Smooth muscle cell (in vitro differentiated cells): Measurements from ENCODE around the gene IGF2BP3. TPM values are rescaled to one million over a fixed set of nuclear protein-coding genes. Genes with fewer than 3 reads are reported as not detected.
"Not testable (repeated sequence)": the region's sequence is repeated elsewhere in the genome, so short reads cannot be mapped to it uniquely, and the experiment has no call there.

Experiments used
- DNase-seq: peaks from one replicate; lab custom pipeline; 2025; ENCODE audit not compliant: unreplicated experiment; lab: John Stamatoyannopoulos, UW
- H2AFZ ChIP-seq: fragments of 200-600 bp; sonication (generic); 2 replicates; pipeline ENCODE4 v1.6.0; 2016; ENCODE audit warnings: antibody characterized with exemption, low read depth, mild to moderate bottlenecking
- H3F3A ChIP-seq: fragments of 200-600 bp; sonication (generic); 2 replicates; pipeline ENCODE4 v1.6.0; 2017; ENCODE audit warnings: antibody characterized with exemption, low read depth
- H3K27ac ChIP-seq: fragments of 200-600 bp; sonication (generic); 2 replicates; pipeline ENCODE4 v1.5.1; 2016; ENCODE audit warnings: low read depth, mild to moderate bottlenecking
- H3K27me3 ChIP-seq: fragments of 200-600 bp; sonication (generic); 2 replicates; pipeline ENCODE4 v1.6.1; 2016; ENCODE audit warnings: low read depth, mild to moderate bottlenecking
- H3K36me3 ChIP-seq: fragments of 200-600 bp; sonication (generic); 2 replicates; pipeline ENCODE4 v1.5.1; 2016; ENCODE audit warnings: low read depth
- H3K4me1 ChIP-seq: fragments of 200-600 bp; sonication (generic); 2 replicates; pipeline ENCODE4 v1.5.1; 2016; ENCODE audit warnings: low read depth
- H3K4me2 ChIP-seq: fragments of 200-600 bp; sonication (generic); 2 replicates; pipeline ENCODE4 v1.6.0; 2016; ENCODE audit warnings: mild to moderate bottlenecking
- H3K4me3 ChIP-seq: fragments of 200-600 bp; sonication (generic); 2 replicates; pipeline ENCODE4 v1.5.1; 2016; ENCODE audit warnings: mild to moderate bottlenecking
- H3K79me2 ChIP-seq: fragments of 200-600 bp; sonication (generic); 2 replicates; pipeline ENCODE4 v1.6.0; 2016; ENCODE audit warnings: low read depth, mild to moderate bottlenecking
- H3K9ac ChIP-seq: fragments of 200-600 bp; sonication (generic); 2 replicates; pipeline ENCODE4 v1.6.0; 2016; ENCODE audit warnings: low read depth
- H3K9me3 ChIP-seq: fragments of 200-600 bp; sonication (generic); replicated peaks from 2 replicates; pipeline ENCODE4 v1.5.1; 2016; ENCODE audit warnings: low read depth
- H4K20me1 ChIP-seq: fragments of 200-600 bp; sonication (generic); 2 replicates; pipeline ENCODE4 v1.6.0; 2016; ENCODE audit warnings: low read depth
- WGBS: methylation state at CpG from one replicate; pipeline ENCODE4 v1.1.7; 2016; ENCODE audit warnings: low lambda C conversion rate; 5-methylcytosine and 5-hydroxymethylcytosine counted together
- polyA plus RNA-seq: library from polyadenylated mRNA; unstranded; fragments of >200 nt; fragmentation: Nextera tagmentation; extraction: Ambion mirVana; gene quantifications from 2 replicates; pipeline ENCODE4 v1.2.1, GENCODE V29; 2016
- total RNA-seq: library from RNA; depleted of rRNA; stranded (reverse); fragments of >200 nt; gene quantifications from 2 replicates; pipeline ENCODE4 v1.2.3, GENCODE V29; 2014
- TF ChIP-seq, protein P1 (sequence below): fragments of 200-600 bp; sonication (generic); IDR thresholded peaks from 2 replicates; pipeline ENCODE4 v1.5.1; 2017; ENCODE audit warnings: borderline replicate concordance, mild to moderate bottlenecking, antibody characterized with exemption; ENCODE audit not compliant: insufficient read depth, poor library complexity, severe bottlenecking

Gene IGF2BP3
- total and polyA plus RNA-seq, 2 experiments from 2014 or later, result 7.9 to 35.2 TPM

DNA sequence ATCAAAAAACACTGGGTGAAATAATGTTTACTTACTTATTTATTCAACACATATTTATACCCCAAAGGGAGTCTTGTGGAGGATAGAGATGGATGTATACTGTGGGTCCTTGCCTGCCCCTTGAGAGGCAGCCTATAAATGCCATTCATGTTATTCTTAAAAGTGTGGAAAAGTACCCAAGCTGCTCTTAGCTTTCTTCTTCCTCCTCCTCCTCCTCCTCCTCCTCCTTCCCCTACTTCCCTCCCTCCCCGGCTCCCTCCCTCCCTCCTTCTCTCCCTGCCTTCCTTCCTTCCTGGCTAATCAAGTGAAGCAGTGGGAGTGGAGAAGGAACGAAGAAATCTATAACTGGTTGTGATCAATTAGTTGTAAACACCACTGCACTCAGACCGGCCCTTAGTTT lies 21.2 kb upstream of the IGF2BP3 start:
- Histone ChIP-seq H3K9ac (no peak overlapping the region), H3K4me1 (no peaks in the 10 kb centered on the region), H3K79me2 (no peaks in the 10 kb centered on the region), H2AFZ (no peak overlapping the region), H3K36me3 (no peaks in the 10 kb centered on the region), H3K9me3 (no peaks in the 10 kb centered on the region), H3K4me2 (no peak overlapping the region), H3F3A (no peaks in the 10 kb centered on the region), H3K27me3 (no peaks in the 10 kb centered on the region), H3K27ac (no peak overlapping the region), H3K4me3 (no peak overlapping the region), H4K20me1 (no peaks in the 10 kb centered on the region)
- DNase-seq, result no peak
- TF ChIP-seq, protein P1, sequence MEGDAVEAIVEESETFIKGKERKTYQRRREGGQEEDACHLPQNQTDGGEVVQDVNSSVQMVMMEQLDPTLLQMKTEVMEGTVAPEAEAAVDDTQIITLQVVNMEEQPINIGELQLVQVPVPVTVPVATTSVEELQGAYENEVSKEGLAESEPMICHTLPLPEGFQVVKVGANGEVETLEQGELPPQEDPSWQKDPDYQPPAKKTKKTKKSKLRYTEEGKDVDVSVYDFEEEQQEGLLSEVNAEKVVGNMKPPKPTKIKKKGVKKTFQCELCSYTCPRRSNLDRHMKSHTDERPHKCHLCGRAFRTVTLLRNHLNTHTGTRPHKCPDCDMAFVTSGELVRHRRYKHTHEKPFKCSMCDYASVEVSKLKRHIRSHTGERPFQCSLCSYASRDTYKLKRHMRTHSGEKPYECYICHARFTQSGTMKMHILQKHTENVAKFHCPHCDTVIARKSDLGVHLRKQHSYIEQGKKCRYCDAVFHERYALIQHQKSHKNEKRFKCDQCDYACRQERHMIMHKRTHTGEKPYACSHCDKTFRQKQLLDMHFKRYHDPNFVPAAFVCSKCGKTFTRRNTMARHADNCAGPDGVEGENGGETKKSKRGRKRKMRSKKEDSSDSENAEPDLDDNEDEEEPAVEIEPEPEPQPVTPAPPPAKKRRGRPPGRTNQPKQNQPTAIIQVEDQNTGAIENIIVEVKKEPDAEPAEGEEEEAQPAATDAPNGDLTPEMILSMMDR, result no peak
- 81% methylated on average over 2 of the region's 3 CpGs for WGBS

DNA sequence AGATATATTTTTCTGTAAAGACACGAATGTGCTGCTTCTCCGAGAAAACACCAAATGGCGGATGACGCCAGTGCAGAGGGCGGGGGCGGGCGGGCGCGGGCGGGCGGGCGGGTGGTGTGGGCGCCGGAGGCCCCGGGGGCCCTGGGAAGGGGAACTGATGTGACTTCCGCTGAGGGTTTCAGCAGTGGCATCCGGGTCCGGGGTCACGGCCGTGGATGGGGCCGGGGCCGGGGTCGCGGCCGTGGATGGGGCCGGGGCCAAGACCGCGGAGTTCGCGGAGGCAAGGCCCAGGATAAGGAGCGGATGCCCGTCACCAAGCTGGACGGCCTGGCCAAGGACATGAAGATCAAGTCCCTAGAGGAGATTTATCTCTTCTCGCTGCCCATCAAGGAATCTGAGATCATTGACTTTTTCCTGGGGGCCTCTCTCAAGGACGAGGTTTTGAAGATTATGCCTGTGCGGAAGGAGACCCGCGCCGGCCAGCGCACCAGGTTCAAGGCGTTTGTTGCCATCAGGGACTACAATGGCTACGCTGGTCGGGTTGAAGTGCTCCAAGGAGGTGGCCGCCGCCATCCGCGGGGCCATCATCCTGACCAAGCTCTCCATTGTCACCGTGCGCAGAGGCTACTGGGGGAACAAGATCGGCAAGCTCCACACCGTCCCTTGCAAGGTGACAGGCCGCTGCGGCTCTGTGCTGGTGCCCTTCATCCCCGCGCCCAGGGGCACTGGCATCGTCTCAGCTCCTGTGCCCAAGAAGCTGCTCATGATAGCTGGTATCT lies 20.3 kb upstream of the IGF2BP3 start:
- H3K79me2 ChIP-seq, result no peaks in the 10 kb centered on the region
- H2AFZ ChIP-seq, result no peak overlapping the region
- WGBS, result 98% methylated on average over 48 of the region's 56 CpGs
- no peak overlapping the region for H3K4me3 ChIP-seq
- H3K27me3 ChIP-seq, result no peaks in the 10 kb centered on the region
- H4K20me1 ChIP-seq, result no peaks in the 10 kb centered on the region
- H3K9ac ChIP-seq, result no peak overlapping the region
- H3K27ac ChIP-seq, result no peak overlapping the region
- TF ChIP-seq, protein P1, result no peak
- H3K4me2 ChIP-seq, result no peak overlapping the region
- no peaks in the 10 kb centered on the region for H3K9me3 ChIP-seq
- H3K36me3 ChIP-seq, result no peaks in the 10 kb centered on the region
- peaks cover 5% of the 10 kb centered on the region for H3K4me1 ChIP-seq
- no peak for DNase-seq
- no peaks in the 10 kb centered on the region for H3F3A ChIP-seq

DNA sequence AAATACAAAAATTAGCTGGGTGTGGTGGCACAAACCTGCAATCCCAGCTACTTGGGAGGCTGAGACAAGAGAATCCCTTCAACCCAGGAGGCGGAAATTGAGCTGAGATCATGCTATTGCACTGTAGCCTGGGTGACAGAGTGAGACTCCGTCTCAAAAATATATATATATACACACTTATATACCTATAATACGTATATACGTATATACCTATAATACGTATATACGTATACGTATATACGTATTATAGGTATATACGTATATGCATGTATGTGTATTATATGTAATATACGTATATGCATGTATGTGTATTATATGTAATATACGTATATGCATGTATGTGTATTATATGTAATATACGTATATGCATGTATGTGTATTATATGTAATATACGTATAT lies 18.4 kb upstream of the IGF2BP3 start:
- not testable (repeated sequence) for H3K9ac ChIP-seq, H3K9me3 ChIP-seq, H3K4me2 ChIP-seq, H3K27me3 ChIP-seq, H3K4me3 ChIP-seq, H3K27ac ChIP-seq, H4K20me1 ChIP-seq, DNase-seq, H3K36me3 ChIP-seq, H2AFZ ChIP-seq, H3F3A ChIP-seq, H3K4me1 ChIP-seq, H3K79me2 ChIP-seq
- WGBS, result 98% methylated on average over 13 of the region's 13 CpGs

DNA sequence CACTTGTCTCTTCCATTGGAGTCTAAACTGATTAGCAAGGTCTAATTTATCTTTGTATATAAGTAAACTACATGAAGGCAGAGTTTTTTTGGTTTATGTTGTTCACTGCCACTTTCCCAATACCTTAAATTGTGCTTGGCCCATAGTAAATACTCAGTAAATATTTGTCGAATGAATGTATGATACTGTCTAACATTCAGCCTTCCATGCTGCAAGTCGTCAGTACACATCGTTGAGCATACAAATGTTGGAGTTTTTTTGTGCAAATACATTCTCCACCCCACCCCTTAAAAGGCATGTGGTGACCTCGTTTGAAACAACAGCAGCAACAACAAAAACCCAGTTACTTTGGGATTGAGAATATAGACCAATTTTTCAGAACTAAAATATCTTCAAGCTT lies 17.4 kb upstream of the IGF2BP3 start:
- Histone ChIP-seq H2AFZ (no peak overlapping the region), H3K4me3 (no peak overlapping the region), H3K27me3 (no peaks in the 10 kb centered on the region), H3K79me2 (no peaks in the 10 kb centered on the region), H3K27ac (no peak overlapping the region), H3K4me2 (no peak overlapping the region), H3K9ac (no peak overlapping the region), H3K4me1 (peaks cover 5% of the 10 kb centered on the region), H3K36me3 (no peaks in the 10 kb centered on the region), H3F3A (no peaks in the 10 kb centered on the region), H4K20me1 (no peaks in the 10 kb centered on the region), H3K9me3 (no peaks in the 10 kb centered on the region)
- WGBS, result 70% methylated on average over 4 of the region's 4 CpGs
- TF ChIP-seq, protein P1, result no peak
- DNase-seq, result no peak
